Measurements from ENCODE around the gene GPR18. TPM values are rescaled to one million over a fixed set of nuclear protein-coding genes. Genes with fewer than 3 reads are reported as not detected.

The GPR18 gene
- total RNA-seq, 1 experiment from 2014 or later: not detected

- H2AFZ ChIP-seq (ENCODE audit: low read depth, low read length, poor library complexity, severe bottlenecking): no peak overlapping the region
- no peak overlapping the region for H3K27ac ChIP-seq (ENCODE audit: low read depth, low read length)
- H3K9ac ChIP-seq (ENCODE audit: low read length): no peak overlapping the region
- no TSS peak for BruUV-seq (replicated peaks)
- H3K4me3 ChIP-seq (replicated peaks in 1 of 2; ENCODE audit: low read depth in 1 of 2, low read length in 2 of 2): no peak overlapping the region
- ChIA-PET RAD21 (ENCODE audit: low non-redundant PET in 1 of 2, low total read pairs in 2 of 2, uncharacterized antibody in 2 of 2, unreplicated experiment in 2 of 2) (no interaction called here), POLR2A (no interaction called here), CTCF (no interaction called here)
- no peaks in the 10 kb centered on the region for H3K27me3 ChIP-seq (ENCODE audit: insufficient read depth, low read length)
- H3K9me2 ChIP-seq (ENCODE audit: insufficient read depth): no peaks in the 10 kb centered on the region
- H3K4me1 ChIP-seq (ENCODE audit: control insufficient read depth in 1 of 2, insufficient read depth in 2 of 2, low read length in 2 of 2): no peaks in the 10 kb centered on the region
- H3K9me3 ChIP-seq (ENCODE audit: control insufficient read depth in 1 of 2, insufficient read depth in 1 of 2, low read depth in 1 of 2, low read length in 2 of 2): no peaks in the 10 kb centered on the region
- no peak for ATAC-seq
- H3K36me3 ChIP-seq (ENCODE audit: control insufficient read depth in 1 of 2, insufficient read depth in 2 of 2, low read length in 2 of 2): peaks cover 7 to 9% of the 10 kb centered on the region in 2 experiments; a peak in 3 of 4 replicates
- intact Hi-C loops (cut with micrococcal nuclease): no loop called here
- peaks cover 47% of the 10 kb centered on the region for H3K79me2 ChIP-seq (ENCODE audit: insufficient read depth, low read length)
- DNase-seq (ENCODE audit: low read depth, low spot score): no peak
- TF ChIP-seq CBX3 (IDR thresholded peaks at IDR 0.05; ENCODE audit: low read depth): no peak
- no peak for TF ChIP-seq CEBPB (IDR thresholded peaks at IDR 0.05; ENCODE audit: low read depth)
- TF ChIP-seq JUND (IDR thresholded peaks at IDR 0.05): no peak
- TF ChIP-seq YY1 (IDR thresholded peaks at IDR 0.05; ENCODE audit: extremely low read depth, insufficient replicate concordance, low read depth, low read length): no peak
- no peak for TF ChIP-seq POLR2A (IDR thresholded peaks at IDR 0.05; ENCODE audit: borderline replicate concordance, extremely low read depth, insufficient read depth, insufficient read length)
- no peak for TF ChIP-seq ATF3 (IDR thresholded peaks at IDR 0.05)
- no peak for TF ChIP-seq FOSL1 (IDR thresholded peaks at IDR 0.05; ENCODE audit: low read depth)
- no peak for TF ChIP-seq EGR1 (IDR thresholded peaks at IDR 0.05; ENCODE audit: low read depth)
- TF ChIP-seq CTCF (IDR thresholded peaks at IDR 0.05 in 2 of 3, conservative IDR thresholded peaks at IDR 0.05 in 1 of 3; ENCODE audit: borderline replicate concordance in 1 of 3, insufficient read depth in 1 of 3, low read depth in 2 of 3, low read length in 2 of 3): no peak
- no peak overlapping the region for H3K4me2 ChIP-seq (ENCODE audit: low read length)
- no peaks in the 10 kb centered on the region for H4K20me1 ChIP-seq (ENCODE audit: insufficient read depth)
Measured at GRCh38 chr13:99237981-99238662, 20.1 kb downstream of the GPR18 start.
